B cell (primary cell): ENCODE data around the gene BCAR3.

Experiments used
- EZH2 ChIP-seq: IDR thresholded peaks from 2 replicates; pipeline ENCODE4 v1.6.1; 2012; ENCODE audit warnings: borderline replicate concordance, low read depth, mild to moderate bottlenecking, moderate library complexity, low read length; ENCODE audit not compliant: insufficient read depth, poor library complexity, severe bottlenecking
- TF ChIP-seq, protein P1 (sequence below): fragments of 200-600 bp; IDR thresholded peaks from one replicate; pipeline ENCODE4 v1.8.0; 2022; ENCODE audit warnings: antibody characterized with exemption, mild to moderate bottlenecking

DNA sequence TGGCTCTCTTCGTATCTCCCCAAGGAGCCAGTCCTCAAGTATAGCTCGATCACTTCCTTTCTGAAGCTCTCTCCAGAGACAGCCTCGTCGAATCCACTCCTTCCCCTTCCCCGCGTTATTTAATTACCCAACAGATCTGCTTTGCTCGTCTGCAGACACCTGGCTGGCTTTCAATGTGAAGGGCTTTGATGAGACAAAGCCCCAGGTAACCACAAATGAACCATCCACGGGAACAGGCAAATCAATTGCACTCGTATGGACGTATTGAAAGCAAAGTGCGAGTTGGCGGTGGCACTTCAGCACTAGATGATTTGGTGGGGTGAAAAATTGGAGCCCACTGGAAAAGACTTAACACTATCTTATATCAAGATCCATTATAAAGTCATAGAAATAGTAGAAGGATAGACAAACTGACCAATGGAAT, 364 bp upstream of the BCAR3 start:
- TF ChIP-seq, protein P1, sequence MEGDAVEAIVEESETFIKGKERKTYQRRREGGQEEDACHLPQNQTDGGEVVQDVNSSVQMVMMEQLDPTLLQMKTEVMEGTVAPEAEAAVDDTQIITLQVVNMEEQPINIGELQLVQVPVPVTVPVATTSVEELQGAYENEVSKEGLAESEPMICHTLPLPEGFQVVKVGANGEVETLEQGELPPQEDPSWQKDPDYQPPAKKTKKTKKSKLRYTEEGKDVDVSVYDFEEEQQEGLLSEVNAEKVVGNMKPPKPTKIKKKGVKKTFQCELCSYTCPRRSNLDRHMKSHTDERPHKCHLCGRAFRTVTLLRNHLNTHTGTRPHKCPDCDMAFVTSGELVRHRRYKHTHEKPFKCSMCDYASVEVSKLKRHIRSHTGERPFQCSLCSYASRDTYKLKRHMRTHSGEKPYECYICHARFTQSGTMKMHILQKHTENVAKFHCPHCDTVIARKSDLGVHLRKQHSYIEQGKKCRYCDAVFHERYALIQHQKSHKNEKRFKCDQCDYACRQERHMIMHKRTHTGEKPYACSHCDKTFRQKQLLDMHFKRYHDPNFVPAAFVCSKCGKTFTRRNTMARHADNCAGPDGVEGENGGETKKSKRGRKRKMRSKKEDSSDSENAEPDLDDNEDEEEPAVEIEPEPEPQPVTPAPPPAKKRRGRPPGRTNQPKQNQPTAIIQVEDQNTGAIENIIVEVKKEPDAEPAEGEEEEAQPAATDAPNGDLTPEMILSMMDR: no peak
- no peak for TF ChIP-seq EZH2
